HG03378 (cell line): ENCODE results near the gene PIGW.

Experiments
- ATAC-seq: cut with Tn5 transposase; IDR thresholded peaks from one replicate; pipeline ENCODE4 v1.9.1; 2021; ENCODE audit warnings: mild to moderate bottlenecking, moderate library complexity; ENCODE audit not compliant: unreplicated experiment

Gene PIGW

GRCh38 chr17:36545465-36546417 is 11.0 kb downstream of the PIGW start:
- ATAC-seq: peak; percentile 34

- no peak for ATAC-seq
Observed at GRCh38 chr17:36546418-36547093, 11.8 kb downstream of the PIGW start.

GRCh38 chr17:36547776-36548175 is 13.0 kb downstream of the PIGW start:
- ATAC-seq: no peak

GRCh38 chr17:36550491-36551417 is 16.0 kb downstream of the PIGW start:
- ATAC-seq: peak; percentile 37

- no peak for ATAC-seq
Observed at GRCh38 chr17:36553459-36553858, 18.7 kb downstream of the PIGW start.

GRCh38 chr17:36566081-36566480 is 31.3 kb downstream of the PIGW start:
- no peak for ATAC-seq

GRCh38 chr17:36575028-36575427 is 40.2 kb downstream of the PIGW start:
- no peak for ATAC-seq

GRCh38 chr17:36576793-36577192 is 42.0 kb downstream of the PIGW start:
- no peak for ATAC-seq

GRCh38 chr17:36578671-36579070 is 43.9 kb downstream of the PIGW start:
- ATAC-seq: no peak

GRCh38 chr17:36583787-36584186 is 49.0 kb downstream of the PIGW start:
- ATAC-seq: no peak

- ATAC-seq: no peak
Observed at GRCh38 chr17:36586138-36586537, 51.4 kb downstream of the PIGW start.
